ENCODE data around the gene NLGN1.

- TF ChIP-seq CTCF (IDR thresholded peaks at IDR 0.05) (no peak), SIN3A (IDR thresholded peaks at IDR 0.05; ENCODE audit: borderline replicate concordance, insufficient read depth, low read depth, low read length) (no peak), POLR2AphosphoS5 (IDR thresholded peaks at IDR 0.05; ENCODE audit: low read depth, low read length) (no peak)
Observed at GRCh38 chr3:173796890-173797289, 399.3 kb downstream of the NLGN1 start.

Data from Panc1 (cell line).